HL-60 (cell line): ENCODE results near the gene DNAJB5.

Source experiments
- GABPA ChIP-seq: IDR thresholded peaks from 2 replicates; pipeline ENCODE4 v1.6.1; 2012; ENCODE audit warnings: low read depth
- POLR2AphosphoS5 ChIP-seq: IDR thresholded peaks from 2 replicates; pipeline ENCODE4 v1.6.1; 2012; ENCODE audit warnings: low read depth
- TF ChIP-seq, protein P1 (sequence below): IDR thresholded peaks from one replicate; pipeline ENCODE4 v1.5.1; 2011; ENCODE audit warnings: low read length, control low read depth, inconsistent platforms; ENCODE audit not compliant: insufficient read depth
- TF ChIP-seq, protein P2 (sequence below): IDR thresholded peaks from 2 replicates; pipeline ENCODE4 v1.6.1; 2012; ENCODE audit warnings: low read depth; ENCODE audit not compliant: insufficient replicate concordance

DNA sequence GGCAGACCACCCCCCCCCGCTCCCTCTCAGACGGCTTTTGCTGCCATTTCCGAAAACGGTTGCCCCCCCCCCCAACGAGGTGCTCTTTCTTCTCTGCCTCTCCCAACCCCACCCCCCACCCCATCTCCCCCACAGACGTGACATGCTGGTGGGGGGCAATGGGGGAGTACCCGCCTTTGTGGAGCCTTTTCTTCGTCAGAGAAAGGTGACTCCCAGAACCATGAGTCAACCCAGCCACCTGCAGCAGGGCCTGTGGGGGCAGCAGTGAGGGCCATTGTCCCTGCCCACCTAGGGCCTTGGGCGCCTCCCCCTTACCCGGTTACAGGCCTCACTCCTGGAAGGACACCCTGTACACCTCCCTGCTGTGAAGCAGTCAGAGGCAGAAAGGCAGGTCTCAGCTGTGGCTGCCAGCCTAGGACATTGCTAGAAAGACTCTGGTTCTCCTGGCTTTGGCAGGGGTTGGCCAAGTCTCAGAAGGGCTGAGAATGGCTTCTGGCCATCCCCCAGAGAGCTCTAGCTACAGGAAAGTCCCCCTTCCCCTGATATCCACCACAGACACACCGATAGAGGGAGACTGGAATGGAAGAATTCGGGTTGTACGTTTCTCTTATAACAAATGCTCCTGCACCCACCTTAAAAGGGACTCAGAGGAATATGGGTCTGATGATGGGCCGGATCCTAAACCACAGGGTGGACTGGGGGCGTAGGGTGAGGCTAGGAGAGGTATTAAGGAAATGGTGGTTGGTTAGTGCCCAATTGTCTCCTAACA lies 2.2 kb downstream of the DNAJB5 start:
- TF ChIP-seq POLR2AphosphoS5 (no peak), GABPA (no peak)
- TF ChIP-seq, protein P1, sequence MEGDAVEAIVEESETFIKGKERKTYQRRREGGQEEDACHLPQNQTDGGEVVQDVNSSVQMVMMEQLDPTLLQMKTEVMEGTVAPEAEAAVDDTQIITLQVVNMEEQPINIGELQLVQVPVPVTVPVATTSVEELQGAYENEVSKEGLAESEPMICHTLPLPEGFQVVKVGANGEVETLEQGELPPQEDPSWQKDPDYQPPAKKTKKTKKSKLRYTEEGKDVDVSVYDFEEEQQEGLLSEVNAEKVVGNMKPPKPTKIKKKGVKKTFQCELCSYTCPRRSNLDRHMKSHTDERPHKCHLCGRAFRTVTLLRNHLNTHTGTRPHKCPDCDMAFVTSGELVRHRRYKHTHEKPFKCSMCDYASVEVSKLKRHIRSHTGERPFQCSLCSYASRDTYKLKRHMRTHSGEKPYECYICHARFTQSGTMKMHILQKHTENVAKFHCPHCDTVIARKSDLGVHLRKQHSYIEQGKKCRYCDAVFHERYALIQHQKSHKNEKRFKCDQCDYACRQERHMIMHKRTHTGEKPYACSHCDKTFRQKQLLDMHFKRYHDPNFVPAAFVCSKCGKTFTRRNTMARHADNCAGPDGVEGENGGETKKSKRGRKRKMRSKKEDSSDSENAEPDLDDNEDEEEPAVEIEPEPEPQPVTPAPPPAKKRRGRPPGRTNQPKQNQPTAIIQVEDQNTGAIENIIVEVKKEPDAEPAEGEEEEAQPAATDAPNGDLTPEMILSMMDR, result no peak
- TF ChIP-seq, protein P2, sequence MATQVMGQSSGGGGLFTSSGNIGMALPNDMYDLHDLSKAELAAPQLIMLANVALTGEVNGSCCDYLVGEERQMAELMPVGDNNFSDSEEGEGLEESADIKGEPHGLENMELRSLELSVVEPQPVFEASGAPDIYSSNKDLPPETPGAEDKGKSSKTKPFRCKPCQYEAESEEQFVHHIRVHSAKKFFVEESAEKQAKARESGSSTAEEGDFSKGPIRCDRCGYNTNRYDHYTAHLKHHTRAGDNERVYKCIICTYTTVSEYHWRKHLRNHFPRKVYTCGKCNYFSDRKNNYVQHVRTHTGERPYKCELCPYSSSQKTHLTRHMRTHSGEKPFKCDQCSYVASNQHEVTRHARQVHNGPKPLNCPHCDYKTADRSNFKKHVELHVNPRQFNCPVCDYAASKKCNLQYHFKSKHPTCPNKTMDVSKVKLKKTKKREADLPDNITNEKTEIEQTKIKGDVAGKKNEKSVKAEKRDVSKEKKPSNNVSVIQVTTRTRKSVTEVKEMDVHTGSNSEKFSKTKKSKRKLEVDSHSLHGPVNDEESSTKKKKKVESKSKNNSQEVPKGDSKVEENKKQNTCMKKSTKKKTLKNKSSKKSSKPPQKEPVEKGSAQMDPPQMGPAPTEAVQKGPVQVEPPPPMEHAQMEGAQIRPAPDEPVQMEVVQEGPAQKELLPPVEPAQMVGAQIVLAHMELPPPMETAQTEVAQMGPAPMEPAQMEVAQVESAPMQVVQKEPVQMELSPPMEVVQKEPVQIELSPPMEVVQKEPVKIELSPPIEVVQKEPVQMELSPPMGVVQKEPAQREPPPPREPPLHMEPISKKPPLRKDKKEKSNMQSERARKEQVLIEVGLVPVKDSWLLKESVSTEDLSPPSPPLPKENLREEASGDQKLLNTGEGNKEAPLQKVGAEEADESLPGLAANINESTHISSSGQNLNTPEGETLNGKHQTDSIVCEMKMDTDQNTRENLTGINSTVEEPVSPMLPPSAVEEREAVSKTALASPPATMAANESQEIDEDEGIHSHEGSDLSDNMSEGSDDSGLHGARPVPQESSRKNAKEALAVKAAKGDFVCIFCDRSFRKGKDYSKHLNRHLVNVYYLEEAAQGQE, result no peak
